K562 (cell line): ENCODE measurements around the gene EXTL1. TPM values are rescaled to one million over a fixed set of nuclear protein-coding genes. Genes with fewer than 3 reads are reported as not detected.

Experiments used
- ARNT ChIP-seq, 2 experiments: fragments of 450-650 bp; IDR thresholded peaks; 2 replicates each; pipeline ENCODE4 v1.6.1; 2016; ENCODE audit warnings: mild to moderate bottlenecking in 1 of 2
- COPS2 ChIP-seq: fragments of 450-650 bp; conservative IDR thresholded peaks from 2 replicates; pipeline ENCODE4 v1.6.1; 2016; ENCODE audit warnings: mild to moderate bottlenecking, moderate library complexity
- EP300 ChIP-seq: IDR thresholded peaks from 2 replicates; pipeline ENCODE4 v1.6.1; 2012; ENCODE audit warnings: low read length, improper control_type of control experiment
- ETS2 ChIP-seq: IDR thresholded peaks from 2 replicates; pipeline ENCODE4 v1.6.1; 2016; ENCODE audit warnings: borderline replicate concordance, missing genetic modification characterization, mild to moderate bottlenecking, moderate library complexity, missing compliant biosample characterization; ENCODE audit not compliant: poor library complexity, severe bottlenecking
- EZH2 ChIP-seq: IDR thresholded peaks from 2 replicates; pipeline ENCODE4 v1.6.1; 2012; ENCODE audit warnings: low read depth, mild to moderate bottlenecking, inconsistent platforms, low read length, borderline replicate concordance
- HDAC2 ChIP-seq: fragments of 450-650 bp; IDR thresholded peaks from 2 replicates; pipeline ENCODE4 v1.6.1; 2016; ENCODE audit warnings: mild to moderate bottlenecking
- KDM2B ChIP-seq: fragments of 250-450 bp; sonication (Bioruptor Pico); IDR thresholded peaks from 2 replicates; pipeline ENCODE4 v1.8.0; 2021; ENCODE audit warnings: mild to moderate bottlenecking, moderate library complexity
- MCM3 ChIP-seq: fragments of 450-650 bp; IDR thresholded peaks from 2 replicates; pipeline ENCODE4 v1.6.1; 2016
- MCM5 ChIP-seq: fragments of 450-650 bp; IDR thresholded peaks from 2 replicates; pipeline ENCODE4 v1.6.1; 2016; ENCODE audit warnings: low read depth
- MTF1 ChIP-seq: fragments of 250-450 bp; sonication (Bioruptor Pico); IDR thresholded peaks from 2 replicates; pipeline ENCODE4 v1.9.0; 2021; ENCODE audit warnings: moderate library complexity, mild to moderate bottlenecking, inconsistent platforms, borderline replicate concordance
- NEUROD1 ChIP-seq: fragments of 150-350 bp; IDR thresholded peaks from 2 replicates; pipeline ENCODE4 v1.6.1; 2014; ENCODE audit warnings: borderline replicate concordance, low read length, low read depth; ENCODE audit not compliant: partially characterized antibody
- NRF1 ChIP-seq, 2 experiments: fragments of 450-650 bp; IDR thresholded peaks in 1 of 2; conservative IDR thresholded peaks in 1 of 2; 2 replicates each; pipeline ENCODE4 v1.6.1; 2014; ENCODE audit warnings: mild to moderate bottlenecking in 2 of 2
- POLR3G ChIP-seq: IDR thresholded peaks from 2 replicates; pipeline ENCODE4 v1.6.1; 2011; ENCODE audit not compliant: insufficient read length, insufficient replicate concordance; ENCODE audit errors: extremely low read depth
- RBM34 ChIP-seq: fragments of 200-400 bp; formaldehyde crosslinking; IDR thresholded peaks from 2 replicates; pipeline ENCODE4 v1.6.1; 2018; ENCODE audit warnings: low read length, borderline replicate concordance; ENCODE audit not compliant: insufficient read depth
- SLC30A9 ChIP-seq: fragments of 250-450 bp; sonication (Bioruptor Pico); IDR thresholded peaks from 2 replicates; pipeline ENCODE4 v1.8.0; 2022; ENCODE audit warnings: mild to moderate bottlenecking, moderate library complexity
- SREBF1 ChIP-seq: fragments of 150-350 bp; IDR thresholded peaks from 2 replicates; pipeline ENCODE4 v1.6.1; 2014; ENCODE audit warnings: antibody characterized with exemption, low read depth, low read length, borderline replicate concordance
- TAF9B ChIP-seq: fragments of 450-650 bp; IDR thresholded peaks from 2 replicates; pipeline ENCODE4 v1.6.1; 2018; ENCODE audit warnings: mild to moderate bottlenecking; ENCODE audit not compliant: partially characterized antibody
- TCF3 ChIP-seq: sonication (generic); formaldehyde crosslinking; IDR thresholded peaks from 2 replicates; pipeline ENCODE4 v1.4.0; 2020; ENCODE audit warnings: mild to moderate bottlenecking, missing genetic modification reagents
- TEAD2 ChIP-seq: fragments of 450-650 bp; IDR thresholded peaks from 2 replicates; pipeline ENCODE4 v1.6.1; 2016; ENCODE audit warnings: missing genetic modification characterization, control low read depth, missing compliant biosample characterization
- TEAD4 ChIP-seq, 2 experiments: sonication (generic) in 1 of 2; formaldehyde crosslinking in 1 of 2; IDR thresholded peaks; 2 replicates each; pipeline versions ENCODE4 v1.6.1 to v1.8.0; 2012 to 2022; ENCODE audit warnings: borderline replicate concordance in 1 of 2, inconsistent platforms in 1 of 2, low read length in 1 of 2, mild to moderate bottlenecking in 1 of 2, missing genetic modification reagents in 1 of 2
- ZNF121 ChIP-seq: sonication (generic); formaldehyde crosslinking; conservative IDR thresholded peaks from 2 replicates; pipeline ENCODE4 v1.8.0; 2022; ENCODE audit warnings: missing genetic modification reagents
- ZNF263 ChIP-seq: sonication (generic); formaldehyde crosslinking; IDR thresholded peaks from 2 replicates; pipeline ENCODE4 v1.8.0; 2022; ENCODE audit warnings: mild to moderate bottlenecking, missing genetic modification reagents, borderline replicate concordance
- ZNF444 ChIP-seq: fragments of 250-450 bp; sonication (Bioruptor Pico); IDR thresholded peaks from 2 replicates; pipeline ENCODE4 v1.4.0; 2020; ENCODE audit warnings: mild to moderate bottlenecking, moderate library complexity
- ZNF586 ChIP-seq: fragments of 450-650 bp; formaldehyde crosslinking; conservative IDR thresholded peaks from 2 replicates; pipeline ENCODE4 v1.4.0; 2020; ENCODE audit warnings: mild to moderate bottlenecking, moderate library complexity
- polyA plus RNA-seq, 8 experiments: library from polyadenylated mRNA; depleted of rRNA in 4 of 8; stranded (reverse) in 5 of 8; unstranded in 3 of 8; fragments of >200 nt; fragmentation: Nextera tagmentation in 2 of 8; fragmentation: Illumina TruSeq in 1 of 8; extraction: Ambion mirVana in 2 of 8; extraction: Trizol in 1 of 8; gene quantifications; 2 replicates each; pipeline versions ENCODE4 v1.2.1 to v1.2.3, GENCODE V29; 2011 to 2014; ENCODE audit warnings: inconsistent platforms in 1 of 8, missing spikeins in 1 of 8
- total RNA-seq, 7 experiments: library from RNA; depleted of rRNA in 6 of 7; stranded (reverse); fragments of >200 nt in 6 of 7; fragmentation: Illumina TruSeq in 2 of 7; extraction: Trizol in 2 of 7; gene quantifications; 2 replicates each; pipeline versions ENCODE4 v1.2.1 to v1.2.3, GENCODE V29; 2011 to 2021; ENCODE audit warnings: low replicate concordance in 1 of 7
- TF ChIP-seq, protein P1 (sequence below): fragments of 450-650 bp; IDR thresholded peaks from 2 replicates; pipeline ENCODE4 v1.6.1; 2014; ENCODE audit warnings: low read depth, mild to moderate bottlenecking, moderate library complexity, borderline replicate concordance
- TF ChIP-seq, protein P2 (sequence below): fragments of 250-450 bp; sonication (Bioruptor Pico); IDR thresholded peaks from 2 replicates; pipeline ENCODE4 v1.5.0; 2021

Gene EXTL1
- total and polyA plus RNA-seq, 9 of the 15 experiments (the other 6 are each of a cell fraction or from before 2014, with no cell fraction given) = 0.04 to 0.23 (median 0.08) TPM; not detected in 3

DNA sequence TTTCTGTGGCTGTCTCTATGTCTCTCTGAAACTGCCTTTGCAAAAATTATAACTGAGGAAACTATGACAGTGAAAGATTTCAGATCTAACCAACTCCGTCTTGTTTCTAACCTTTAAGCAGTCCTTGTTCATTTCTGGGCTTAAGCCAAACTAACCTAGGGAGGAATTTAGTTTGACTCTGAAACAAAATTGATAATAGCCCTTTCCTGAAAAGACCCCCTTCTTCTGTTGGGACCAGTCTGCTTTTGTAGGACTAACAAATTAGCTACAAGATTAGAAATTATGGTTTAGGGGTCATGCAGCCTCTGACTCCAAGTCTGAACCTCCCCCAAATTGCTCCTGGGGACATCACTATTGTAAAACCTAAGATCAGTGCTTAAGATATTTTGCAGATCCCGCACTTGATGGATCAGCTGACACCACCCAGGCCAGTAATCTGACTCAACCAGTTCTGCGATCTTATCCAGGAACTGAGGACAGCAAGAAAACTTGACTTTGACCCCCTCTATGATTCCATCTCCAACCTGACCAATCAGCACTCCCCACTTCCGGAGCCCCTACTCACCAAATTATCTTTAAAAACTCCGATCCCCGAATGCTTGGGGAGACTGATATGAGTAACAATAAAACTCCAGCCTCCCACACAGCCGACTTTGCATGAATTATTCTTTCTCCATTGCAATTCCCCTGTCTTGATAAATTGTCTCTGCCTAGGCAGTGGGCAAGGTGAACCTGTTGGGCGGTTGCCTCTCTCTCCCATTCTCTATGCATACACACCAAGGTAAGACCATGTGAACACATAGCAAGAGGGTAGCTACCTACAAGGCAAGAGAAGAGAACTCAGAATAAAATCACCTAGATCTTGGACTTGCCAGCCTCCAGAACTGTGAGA is 57.0 kb downstream of the EXTL1 start (continued):
- TF ChIP-seq, protein P1, sequence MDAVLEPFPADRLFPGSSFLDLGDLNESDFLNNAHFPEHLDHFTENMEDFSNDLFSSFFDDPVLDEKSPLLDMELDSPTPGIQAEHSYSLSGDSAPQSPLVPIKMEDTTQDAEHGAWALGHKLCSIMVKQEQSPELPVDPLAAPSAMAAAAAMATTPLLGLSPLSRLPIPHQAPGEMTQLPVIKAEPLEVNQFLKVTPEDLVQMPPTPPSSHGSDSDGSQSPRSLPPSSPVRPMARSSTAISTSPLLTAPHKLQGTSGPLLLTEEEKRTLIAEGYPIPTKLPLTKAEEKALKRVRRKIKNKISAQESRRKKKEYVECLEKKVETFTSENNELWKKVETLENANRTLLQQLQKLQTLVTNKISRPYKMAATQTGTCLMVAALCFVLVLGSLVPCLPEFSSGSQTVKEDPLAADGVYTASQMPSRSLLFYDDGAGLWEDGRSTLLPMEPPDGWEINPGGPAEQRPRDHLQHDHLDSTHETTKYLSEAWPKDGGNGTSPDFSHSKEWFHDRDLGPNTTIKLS = no peak
- no peak for TF ChIP-seq ZNF444 (CRISPR knock-in tag)
- no peak for TF ChIP-seq ZNF121 (CRISPR knock-in tag)
- 0 out of 2 replicates have a peak, but pooled peaks have one; percentile 26 for TF ChIP-seq TEAD2
- no peak for TF ChIP-seq MCM5
- TF ChIP-seq HDAC2 = peak; percentile 63; the same call in 1 of the 2 replicates
- no peak for TF ChIP-seq NEUROD1
- no peak for TF ChIP-seq RBM34
- TF ChIP-seq TCF3 (CRISPR knock-in tag) = peak; percentile 25; the same call in 1 of the 2 replicates
- TF ChIP-seq ETS2 (tag) = no peak
- no peak for TF ChIP-seq EZH2
- TF ChIP-seq SLC30A9 = no peak
- TF ChIP-seq MTF1 (CRISPR knock-in tag) = no peak
- TF ChIP-seq COPS2 = no peak
- no peak for TF ChIP-seq SREBF1
- TF ChIP-seq POLR3G = no peak
- no peak for TF ChIP-seq NRF1 (conservative IDR thresholded peaks at IDR 0.05 in 1 of 2, IDR thresholded peaks at IDR 0.05 in 1 of 2)
- peak; percentile 67 for TF ChIP-seq EP300
- no peak for TF ChIP-seq TAF9B
- peak; percentile 50 for TF ChIP-seq TEAD4 (IDR thresholded peaks at IDR 0.05; ENCODE audit: low read length)
- no peak for TF ChIP-seq TEAD4 (CRISPR knock-in tag; IDR thresholded peaks at IDR 0.05; ENCODE audit: borderline replicate concordance)
- TF ChIP-seq, protein P2, sequence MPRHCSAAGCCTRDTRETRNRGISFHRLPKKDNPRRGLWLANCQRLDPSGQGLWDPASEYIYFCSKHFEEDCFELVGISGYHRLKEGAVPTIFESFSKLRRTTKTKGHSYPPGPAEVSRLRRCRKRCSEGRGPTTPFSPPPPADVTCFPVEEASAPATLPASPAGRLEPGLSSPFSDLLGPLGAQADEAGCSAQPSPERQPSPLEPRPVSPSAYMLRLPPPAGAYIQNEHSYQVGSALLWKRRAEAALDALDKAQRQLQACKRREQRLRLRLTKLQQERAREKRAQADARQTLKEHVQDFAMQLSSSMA (CRISPR knock-in tag) = no peak
- TF ChIP-seq ARNT (IDR thresholded peaks at IDR 0.05) = no peak
- TF ChIP-seq ZNF586 (CRISPR knock-in tag) = no peak
- TF ChIP-seq ZNF263 (CRISPR knock-in tag) = no peak
- TF ChIP-seq KDM2B (CRISPR knock-in tag) = no peak
- TF ChIP-seq MCM3 = no peak
